AG04449 (cell line): ENCODE results near the gene FMOD.

Experiments
- CTCF ChIA-PET: fragments of 350-600 bp; formaldehyde crosslinking; extraction: SDS; loops from one replicate; lab custom pipeline; 2021; ENCODE audit warnings: antibody characterized with exemption; lab: Yijun Ruan, JAX
- POLR2A ChIA-PET: fragments of 400-600, 350-600 bp; formaldehyde crosslinking; extraction: SDS; loops from one replicate; lab custom pipeline; 2020; ENCODE audit warnings: antibody characterized with exemption, inconsistent platforms; lab: Yijun Ruan, JAX
- DNase-seq: peaks from one replicate; pipeline ENCODE4 v3.0.0-alpha.2; 2010; ENCODE audit warnings: low read depth, low spot score
- H3K4me3 ChIP-seq: 2 replicates; pipeline ENCODE4 v1.5.1; 2011; ENCODE audit warnings: low read depth, mild to moderate bottlenecking, control low read depth, low read length
- TF ChIP-seq, protein P1 (sequence below): IDR thresholded peaks from one replicate; pipeline ENCODE4 v1.5.1; 2011; ENCODE audit warnings: mild to moderate bottlenecking, moderate library complexity, low read length, control low read depth, inconsistent platforms; ENCODE audit not compliant: insufficient read depth; ENCODE audit errors: missing control alignments

Gene FMOD

GRCh38 chr1:203381151-203381751 lies 30.3 kb upstream of the FMOD start:
- ChIA-PET POLR2A (no interaction called here), CTCF (interaction anchor here (0.7 to 9.1 kb wide), 6 partner anchors 12 to 97 kb away, joined by 3 to 57 read pairs (median 8); no protein-coding TSS in a partner anchor)
- no peak overlapping the region for H3K4me3 ChIP-seq
- TF ChIP-seq, protein P1, sequence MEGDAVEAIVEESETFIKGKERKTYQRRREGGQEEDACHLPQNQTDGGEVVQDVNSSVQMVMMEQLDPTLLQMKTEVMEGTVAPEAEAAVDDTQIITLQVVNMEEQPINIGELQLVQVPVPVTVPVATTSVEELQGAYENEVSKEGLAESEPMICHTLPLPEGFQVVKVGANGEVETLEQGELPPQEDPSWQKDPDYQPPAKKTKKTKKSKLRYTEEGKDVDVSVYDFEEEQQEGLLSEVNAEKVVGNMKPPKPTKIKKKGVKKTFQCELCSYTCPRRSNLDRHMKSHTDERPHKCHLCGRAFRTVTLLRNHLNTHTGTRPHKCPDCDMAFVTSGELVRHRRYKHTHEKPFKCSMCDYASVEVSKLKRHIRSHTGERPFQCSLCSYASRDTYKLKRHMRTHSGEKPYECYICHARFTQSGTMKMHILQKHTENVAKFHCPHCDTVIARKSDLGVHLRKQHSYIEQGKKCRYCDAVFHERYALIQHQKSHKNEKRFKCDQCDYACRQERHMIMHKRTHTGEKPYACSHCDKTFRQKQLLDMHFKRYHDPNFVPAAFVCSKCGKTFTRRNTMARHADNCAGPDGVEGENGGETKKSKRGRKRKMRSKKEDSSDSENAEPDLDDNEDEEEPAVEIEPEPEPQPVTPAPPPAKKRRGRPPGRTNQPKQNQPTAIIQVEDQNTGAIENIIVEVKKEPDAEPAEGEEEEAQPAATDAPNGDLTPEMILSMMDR, result no peak
- no peak for DNase-seq

DNA sequence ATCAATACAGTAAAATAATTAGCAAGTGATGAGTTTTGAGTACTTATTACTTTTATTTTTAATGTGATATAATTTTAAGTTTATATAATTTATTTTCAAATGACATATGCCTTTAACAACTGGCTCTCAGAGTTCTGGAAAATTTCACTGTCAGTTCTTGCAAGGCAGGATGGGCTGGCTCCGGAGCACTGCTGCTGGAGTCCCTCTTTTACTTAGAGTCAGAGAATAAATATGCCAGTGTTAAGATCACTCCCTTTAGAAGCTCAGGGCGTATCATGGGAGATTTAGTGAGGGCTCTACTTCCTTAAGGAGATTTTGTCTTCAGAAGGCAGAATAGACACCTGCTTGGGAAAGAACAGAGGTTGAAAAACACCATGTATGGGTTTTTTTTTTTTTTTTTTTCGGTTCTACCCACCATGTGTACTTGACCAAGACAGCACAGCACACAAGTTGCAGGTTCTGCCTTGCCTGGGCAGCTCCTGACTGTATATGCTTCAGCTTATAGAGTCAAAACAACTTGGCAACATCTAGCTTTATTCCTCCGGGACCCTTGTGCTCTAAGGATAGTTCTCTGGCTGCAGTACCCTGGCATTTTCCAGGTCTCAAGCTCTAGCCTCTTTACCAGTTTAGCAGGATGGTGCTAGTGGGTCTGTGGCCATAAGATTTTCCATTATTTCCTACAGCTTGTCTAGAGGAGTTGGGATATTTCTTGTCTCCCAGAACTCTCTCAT lies 29.7 kb upstream of the FMOD start:
- no peak for DNase-seq
- ChIA-PET POLR2A (no interaction called here), CTCF (interaction anchor here (0.7 to 9.1 kb wide), 6 partner anchors 12 to 108 kb away, joined by 3 to 57 read pairs (median 12); no protein-coding TSS in a partner anchor)
- H3K4me3 ChIP-seq, result no peak overlapping the region
- TF ChIP-seq, protein P1, result no peak

DNA sequence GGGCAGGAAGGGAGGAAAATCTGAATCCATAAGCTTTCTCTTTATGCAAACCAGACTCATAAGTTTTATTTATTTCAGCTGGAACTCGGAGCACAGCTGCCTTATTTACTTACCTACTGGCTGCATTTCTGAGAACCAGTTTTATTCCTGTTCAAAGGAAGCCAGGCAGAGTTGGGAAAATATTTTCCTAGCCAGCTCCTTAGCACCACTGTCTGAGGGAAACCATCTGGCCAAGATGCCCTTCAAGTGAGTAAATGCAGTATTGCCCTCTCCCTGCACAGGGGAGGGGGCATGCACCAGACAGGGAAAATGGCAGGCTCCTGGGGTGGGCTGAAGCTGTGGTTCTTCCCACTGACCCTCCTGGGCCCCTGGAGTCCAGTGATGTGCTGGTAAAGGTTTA lies 28.9 kb upstream of the FMOD start:
- no peak for DNase-seq
- TF ChIP-seq, protein P1, result no peak
- CTCF ChIA-PET, result interaction anchor here (0.8 to 9.1 kb wide), 7 partner anchors 9 to 322 kb away, joined by 3 to 57 read pairs (median 10); no protein-coding TSS in a partner anchor
- POLR2A ChIA-PET, result no interaction called here
- H3K4me3 ChIP-seq, result no peak overlapping the region

- no peak overlapping the region for H3K4me3 ChIP-seq
- ChIA-PET CTCF (interaction anchor here (0.7 to 9.1 kb wide), 7 partner anchors 10 to 110 kb away, joined by 3 to 57 read pairs (median 10); no protein-coding TSS in a partner anchor), POLR2A (interaction anchor here (1.5 kb wide), 1 partner anchor 102 kb away, joined by 3 read pairs; no protein-coding TSS in a partner anchor)
- DNase-seq, result peak; percentile 44
- TF ChIP-seq, protein P1, result no peak
Observed at GRCh38 chr1:203378556-203379245, 27.8 kb upstream of the FMOD start.

DNA sequence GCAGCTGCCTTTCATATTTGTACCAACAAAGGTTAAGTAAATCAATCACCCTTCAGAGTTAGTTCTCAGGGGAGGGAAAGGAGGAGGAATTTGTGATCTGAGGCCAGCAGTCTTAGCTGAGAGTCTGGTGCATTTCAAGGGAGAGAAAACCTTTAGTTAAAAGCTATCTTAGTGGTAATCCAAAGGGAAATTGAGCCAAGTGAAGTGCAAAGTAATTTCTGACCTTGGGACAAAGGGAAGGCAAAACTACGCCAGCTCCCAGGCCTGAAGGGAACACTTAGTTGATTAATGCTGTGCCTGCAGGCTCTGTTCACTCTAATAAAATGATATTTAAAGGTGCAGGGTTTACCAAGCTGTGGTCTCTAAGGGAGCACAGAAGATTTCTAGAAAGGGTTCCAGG lies 23.1 kb upstream of the FMOD start:
- CTCF ChIA-PET, result interaction anchor here (0.8 to 9.1 kb wide), 7 partner anchors 20 to 130 kb away, joined by 3 to 57 read pairs (median 3); no protein-coding TSS in a partner anchor
- DNase-seq, result no peak
- POLR2A ChIA-PET, result interaction anchor here (0.5 kb wide), 1 partner anchor 102 kb away, joined by 3 read pairs; no protein-coding TSS in a partner anchor
- TF ChIP-seq, protein P1, result no peak
- no peak overlapping the region for H3K4me3 ChIP-seq

DNA sequence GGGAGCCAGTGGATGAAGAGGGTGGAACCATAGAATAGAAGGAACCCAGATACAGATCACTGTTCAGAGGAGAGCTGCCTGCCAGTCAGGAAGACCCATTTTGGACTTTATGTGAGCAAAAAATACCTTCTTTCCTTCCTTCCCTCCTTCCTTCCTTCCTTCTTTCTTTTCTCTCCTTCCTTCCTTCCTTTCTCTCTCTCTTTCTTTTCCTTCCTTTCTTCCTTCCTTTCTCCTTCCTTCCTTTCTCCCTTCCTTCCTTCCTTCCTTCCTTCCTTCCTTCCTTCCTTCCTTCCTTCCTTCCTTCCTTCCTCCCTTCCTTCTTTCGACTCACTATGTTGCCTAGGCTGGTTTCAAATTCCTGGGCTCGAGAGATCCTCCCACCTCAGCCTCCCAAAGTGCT lies 22.1 kb upstream of the FMOD start:
- TF ChIP-seq, protein P1, result no peak
- H3K4me3 ChIP-seq, result no peak overlapping the region
- ChIA-PET POLR2A (no interaction called here), CTCF (interaction anchor here (1.0 to 9.1 kb wide), 3 partner anchors 32 to 115 kb away, joined by 3 to 57 read pairs (median 8); no protein-coding TSS in a partner anchor)
- no peak for DNase-seq
